Mesenteric fat pad (tissue), 1 donor: ENCODE measurements around the gene LMF2. TPM values are rescaled to one million over a fixed set of nuclear protein-coding genes. Genes with fewer than 3 reads are reported as not detected.
"Not testable (repeated sequence)": the region's sequence is repeated elsewhere in the genome, so short reads cannot be mapped to it uniquely, and the experiment has no call there.

Experiments
- DNase-seq: peaks from one replicate; pipeline ENCODE4 v3.0.0-alpha.2; 2020; ENCODE audit warnings: low spot score
- long read RNA-seq: library from polyadenylated mRNA; unstranded; transcript quantifications from one replicate; pipeline ENCODE4 v2.0.0, GENCODE V29; 2020
- total RNA-seq: library from RNA; stranded (reverse); fragmentation: NEBNext Ultra II Directional; extraction: Animal tissue kit (Norgen Biotek cat#: 25700); gene quantifications from one replicate; pipeline ENCODE4 v1.2.1, GENCODE V29; 2021
- donor health status: DM: yes; HTN: yes; CAD: no.

The LMF2 gene
- 57.1 TPM for total RNA-seq
- long read RNA-seq, transcript LMF2-202 (14 exons, 2,582 nt), result major isoform, 96 of 227 reads
- long read RNA-seq, partial matches to known transcripts, result 116 of 227 reads
- long read RNA-seq, other reads (novel, unspliced or antisense), result 15 of 227 reads

- DNase-seq, result peak; percentile 98
Measured at GRCh38 chr22:50507421-50507990, at the start of gene LMF2. TSS of gene LMF2 (minus strand) at chr22:50507702. CDS start at chr22:50507675, 27 bp downstream.

GRCh38 chr22:50556703-50557102, 49.2 kb upstream of the LMF2 start:
- no peak for DNase-seq

- no peak for DNase-seq
Measured at GRCh38 chr22:50553310-50553709, 45.8 kb upstream of the LMF2 start.

GRCh38 chr22:50551160-50551752, 43.8 kb upstream of the LMF2 start:
- no peak for DNase-seq

- no peak for DNase-seq
Measured at GRCh38 chr22:50550395-50550794, 42.9 kb upstream of the LMF2 start.

- DNase-seq, result no peak
Measured at GRCh38 chr22:50548921-50549790, 41.7 kb upstream of the LMF2 start.

GRCh38 chr22:50548040-50548920, 40.8 kb upstream of the LMF2 start:
- DNase-seq, result no peak

- no peak for DNase-seq
Measured at GRCh38 chr22:50547263-50547985, 39.9 kb upstream of the LMF2 start.

- DNase-seq, result no peak
Measured at GRCh38 chr22:50546326-50547262, 39.1 kb upstream of the LMF2 start.

- DNase-seq, result no peak
Measured at GRCh38 chr22:50545522-50546325, 38.2 kb upstream of the LMF2 start, which contains the start of gene KLHDC7B. TSS of gene KLHDC7B (plus strand) at chr22:50545899. CDS start at chr22:50546244, 345 bp downstream.

- DNase-seq, result no peak
Measured at GRCh38 chr22:50544746-50545253, 37.3 kb upstream of the LMF2 start.

- DNase-seq, result peak; percentile 94
Measured at GRCh38 chr22:50544078-50544745, 36.7 kb upstream of the LMF2 start.

GRCh38 chr22:50542416-50542927, 35.0 kb upstream of the LMF2 start:
- DNase-seq, result no peak

GRCh38 chr22:50541667-50542026, 34.1 kb upstream of the LMF2 start:
- DNase-seq, result not testable (repeated sequence)

- DNase-seq, result no peak
Measured at GRCh38 chr22:50540381-50540780, 32.9 kb upstream of the LMF2 start.

- no peak for DNase-seq
Measured at GRCh38 chr22:50537765-50538164, 30.3 kb upstream of the LMF2 start.

- DNase-seq, result no peak
Measured at GRCh38 chr22:50536226-50536625, 28.7 kb upstream of the LMF2 start.
